ENCODE data around the gene KLHL29. TPM values are rescaled to one million over a fixed set of nuclear protein-coding genes. Genes with fewer than 3 reads are reported as not detected.

The KLHL29 gene
- total and polyA plus RNA-seq, 2 of the 13 experiments (the other 11 are each of a cell fraction or from before 2014, with no cell fraction given): 0.01 TPM; not detected in 1

DNA sequence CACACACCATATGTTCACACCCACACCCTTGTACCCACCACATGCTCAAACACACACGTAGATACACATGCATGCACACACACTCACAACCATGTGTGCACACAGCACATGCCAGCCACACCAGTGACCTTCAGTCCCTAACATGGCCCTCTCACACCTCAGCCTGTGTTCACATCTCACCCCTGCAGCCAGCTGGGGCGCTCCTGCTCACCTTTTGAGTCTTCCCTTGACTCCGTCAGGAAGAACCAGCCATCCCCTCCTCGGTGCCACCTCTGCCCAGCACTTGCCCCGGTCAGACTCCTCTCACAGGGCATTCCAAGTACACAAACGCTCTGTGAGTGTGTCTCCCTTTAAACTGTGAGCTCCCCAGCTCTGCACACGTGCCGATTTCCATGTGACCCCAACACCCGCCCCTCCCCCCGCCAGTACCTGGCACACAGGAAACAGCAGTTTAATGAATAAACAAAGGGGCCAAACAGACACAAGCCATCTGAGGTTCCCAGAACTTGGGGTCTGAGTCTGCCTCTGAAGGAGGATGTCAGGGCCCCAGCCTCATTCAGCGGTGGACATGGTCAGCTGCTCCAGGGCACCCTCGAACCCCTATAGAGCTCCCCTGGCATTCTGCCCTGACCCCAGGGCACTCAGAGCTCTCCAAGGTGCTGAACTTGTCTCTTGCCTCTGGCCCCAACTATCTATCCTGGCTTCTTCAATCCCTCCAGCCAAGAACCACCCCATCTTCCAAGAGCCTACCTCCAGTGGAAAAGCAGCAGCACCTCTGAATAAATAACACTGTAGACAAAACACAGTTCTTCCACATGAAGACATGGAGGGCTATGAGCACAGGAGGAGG, 289.1 kb downstream of the KLHL29 start (continued):
- TF ChIP-seq, protein P1, sequence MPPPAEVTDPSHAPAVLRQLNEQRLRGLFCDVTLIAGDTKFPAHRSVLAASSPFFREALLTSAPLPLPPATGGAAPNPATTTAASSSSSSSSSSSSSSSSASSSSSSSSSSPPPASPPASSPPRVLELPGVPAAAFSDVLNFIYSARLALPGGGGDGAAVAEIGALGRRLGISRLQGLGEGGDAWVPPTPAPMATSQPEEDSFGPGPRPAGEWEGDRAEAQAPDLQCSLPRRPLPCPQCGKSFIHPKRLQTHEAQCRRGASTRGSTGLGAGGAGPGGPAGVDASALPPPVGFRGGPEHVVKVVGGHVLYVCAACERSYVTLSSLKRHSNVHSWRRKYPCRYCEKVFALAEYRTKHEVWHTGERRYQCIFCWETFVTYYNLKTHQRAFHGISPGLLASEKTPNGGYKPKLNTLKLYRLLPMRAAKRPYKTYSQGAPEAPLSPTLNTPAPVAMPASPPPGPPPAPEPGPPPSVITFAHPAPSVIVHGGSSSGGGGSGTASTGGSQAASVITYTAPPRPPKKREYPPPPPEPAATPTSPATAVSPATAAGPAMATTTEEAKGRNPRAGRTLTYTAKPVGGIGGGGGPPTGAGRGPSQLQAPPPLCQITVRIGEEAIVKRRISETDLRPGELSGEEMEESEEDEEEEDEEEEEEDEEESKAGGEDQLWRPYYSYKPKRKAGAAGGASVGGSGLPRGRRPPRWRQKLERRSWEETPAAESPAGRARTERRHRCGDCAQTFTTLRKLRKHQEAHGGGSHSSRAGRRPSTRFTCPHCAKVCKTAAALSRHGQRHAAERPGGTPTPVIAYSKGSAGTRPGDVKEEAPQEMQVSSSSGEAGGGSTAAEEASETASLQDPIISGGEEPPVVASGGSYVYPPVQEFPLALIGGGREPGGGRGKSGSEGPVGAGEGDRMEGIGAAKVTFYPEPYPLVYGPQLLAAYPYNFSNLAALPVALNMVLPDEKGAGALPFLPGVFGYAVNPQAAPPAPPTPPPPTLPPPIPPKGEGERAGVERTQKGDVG (CRISPR knock-in tag; IDR thresholded peaks at IDR 0.05; ENCODE audit: borderline replicate concordance): no peak
- TF ChIP-seq NFIB (CRISPR knock-in tag; IDR thresholded peaks at IDR 0.05; ENCODE audit: borderline replicate concordance) (no peak), GABPA (IDR thresholded peaks at IDR 0.05; ENCODE audit: low read depth, low read length) (no peak), GABPA (CRISPR knock-in tag; IDR thresholded peaks at IDR 0.05; ENCODE audit: low read depth) (peak; percentile 31; the same call in 1 of the 2 replicates), ETV6 (CRISPR knock-in tag; conservative IDR thresholded peaks at IDR 0.05) (no peak), AHR (CRISPR knock-in tag; IDR thresholded peaks at IDR 0.05) (no peak), ISX (CRISPR knock-in tag; conservative IDR thresholded peaks at IDR 0.05) (0 out of 2 replicates have a peak, but pooled peaks have one; percentile 36), ZNF891 (CRISPR knock-in tag; IDR thresholded peaks at IDR 0.05) (no peak; the same call in 1 of the 2 replicates), ZNF850 (CRISPR knock-in tag; conservative IDR thresholded peaks at IDR 0.05) (no peak), RARG (CRISPR knock-in tag; IDR thresholded peaks at IDR 0.05; ENCODE audit: low read depth) (no peak), USF2 (IDR thresholded peaks at IDR 0.05; ENCODE audit: low read depth, low read length) (no peak), USF2 (CRISPR knock-in tag; IDR thresholded peaks at IDR 0.05; ENCODE audit: borderline replicate concordance) (no peak; the same call in 1 of the 2 replicates), ZNF770 (CRISPR knock-in tag; IDR thresholded peaks at IDR 0.05) (no peak), ZNF577 (CRISPR knock-in tag; IDR thresholded peaks at IDR 0.05; ENCODE audit: borderline replicate concordance, low read depth) (no peak), PAX8 (CRISPR knock-in tag; IDR thresholded peaks at IDR 0.05; ENCODE audit: borderline replicate concordance) (no peak)
- TF ChIP-seq, protein P2, sequence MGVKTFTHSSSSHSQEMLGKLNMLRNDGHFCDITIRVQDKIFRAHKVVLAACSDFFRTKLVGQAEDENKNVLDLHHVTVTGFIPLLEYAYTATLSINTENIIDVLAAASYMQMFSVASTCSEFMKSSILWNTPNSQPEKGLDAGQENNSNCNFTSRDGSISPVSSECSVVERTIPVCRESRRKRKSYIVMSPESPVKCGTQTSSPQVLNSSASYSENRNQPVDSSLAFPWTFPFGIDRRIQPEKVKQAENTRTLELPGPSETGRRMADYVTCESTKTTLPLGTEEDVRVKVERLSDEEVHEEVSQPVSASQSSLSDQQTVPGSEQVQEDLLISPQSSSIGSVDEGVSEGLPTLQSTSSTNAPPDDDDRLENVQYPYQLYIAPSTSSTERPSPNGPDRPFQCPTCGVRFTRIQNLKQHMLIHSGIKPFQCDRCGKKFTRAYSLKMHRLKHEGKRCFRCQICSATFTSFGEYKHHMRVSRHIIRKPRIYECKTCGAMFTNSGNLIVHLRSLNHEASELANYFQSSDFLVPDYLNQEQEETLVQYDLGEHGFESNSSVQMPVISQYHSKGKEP (CRISPR knock-in tag; IDR thresholded peaks at IDR 0.05): peak; percentile 85; the same call in 1 of the 2 replicates
- TF ChIP-seq, protein P3, sequence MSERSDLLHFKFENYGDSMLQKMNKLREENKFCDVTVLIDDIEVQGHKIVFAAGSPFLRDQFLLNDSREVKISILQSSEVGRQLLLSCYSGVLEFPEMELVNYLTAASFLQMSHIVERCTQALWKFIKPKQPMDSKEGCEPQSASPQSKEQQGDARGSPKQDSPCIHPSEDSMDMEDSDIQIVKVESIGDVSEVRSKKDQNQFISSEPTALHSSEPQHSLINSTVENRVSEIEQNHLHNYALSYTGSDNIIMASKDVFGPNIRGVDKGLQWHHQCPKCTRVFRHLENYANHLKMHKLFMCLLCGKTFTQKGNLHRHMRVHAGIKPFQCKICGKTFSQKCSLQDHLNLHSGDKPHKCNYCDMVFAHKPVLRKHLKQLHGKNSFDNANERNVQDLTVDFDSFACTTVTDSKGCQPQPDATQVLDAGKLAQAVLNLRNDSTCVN (CRISPR knock-in tag; IDR thresholded peaks at IDR 0.05; ENCODE audit: borderline replicate concordance): no peak; the same call in 1 of the 2 replicates

All from HepG2 (cell line).